GM21515 (cell line): Measurements from ENCODE around the gene BCL2L12.

Experiments used
- ATAC-seq: cut with Tn5 transposase; IDR thresholded peaks from one replicate; pipeline ENCODE4 v1.9.1; 2021; ENCODE audit not compliant: unreplicated experiment

BCL2L12 gene

GRCh38 chr19:49662011-49662410 is 3.7 kb upstream of the BCL2L12 start:
- no peak for ATAC-seq

- ATAC-seq, result no peak
Observed at GRCh38 chr19:49663224-49663623, 2.5 kb upstream of the BCL2L12 start.

DNA sequence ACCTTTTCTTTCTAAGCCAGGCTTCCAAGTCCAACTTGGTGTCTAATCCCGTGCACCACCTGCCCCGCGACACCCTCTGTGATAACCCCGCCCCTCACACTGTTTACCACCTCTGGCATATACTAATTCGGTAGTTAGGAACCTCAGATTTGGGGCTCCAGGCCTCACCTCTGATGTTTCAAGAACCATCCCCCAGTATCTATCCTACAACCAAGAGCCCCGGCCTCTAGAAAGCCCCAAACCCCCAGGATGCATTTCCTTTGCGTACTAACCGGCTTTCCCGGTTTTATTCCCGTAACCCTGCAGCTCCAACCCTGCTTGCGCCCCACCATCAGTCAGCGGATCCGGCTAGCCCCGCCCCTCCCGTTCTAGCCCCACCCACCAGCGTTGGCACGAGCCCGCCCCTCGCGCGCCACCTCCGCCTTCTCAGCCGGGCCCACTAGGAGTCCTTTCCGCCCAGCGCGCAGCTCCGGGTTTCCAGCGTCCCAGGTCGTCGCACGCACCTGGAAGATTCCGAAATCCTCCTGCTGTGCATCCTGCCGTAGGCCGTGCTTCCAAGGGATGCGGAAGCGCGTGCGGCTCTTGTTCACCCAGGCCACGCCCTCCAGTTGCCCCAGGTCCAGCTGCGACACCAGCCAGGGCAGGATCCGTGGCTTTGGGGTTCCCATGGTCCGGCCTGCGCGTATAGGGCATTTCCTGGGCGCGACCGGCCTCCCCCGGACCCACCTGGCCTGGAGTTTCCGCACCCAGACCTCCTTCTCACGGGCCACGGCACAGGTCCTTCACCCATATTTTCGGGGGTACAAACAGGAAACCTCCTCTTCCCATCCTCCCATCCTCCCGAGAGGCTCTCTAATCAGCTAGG is 1.3 kb upstream of the BCL2L12 start:
- peak; percentile 29 for ATAC-seq

DNA sequence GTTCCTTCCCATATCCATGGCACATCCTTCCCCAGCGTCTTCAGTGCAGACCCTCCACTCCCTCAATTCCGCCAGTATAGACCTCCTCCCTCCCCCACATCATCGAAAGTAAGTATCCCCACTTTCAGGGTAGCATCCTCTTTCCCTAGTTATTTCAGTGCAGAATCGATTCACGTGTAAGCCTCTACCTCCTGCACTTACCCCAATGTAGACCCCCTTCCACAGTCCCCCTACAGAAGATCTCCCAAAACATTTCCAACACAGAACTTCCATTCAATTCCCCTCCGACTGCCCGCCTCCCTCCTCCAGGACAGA is 740 bp upstream of the BCL2L12 start:
- no peak for ATAC-seq

GRCh38 chr19:49666120-49666444 is 349 bp downstream of the BCL2L12 start:
- ATAC-seq, result no peak

- ATAC-seq, result no peak
Observed at GRCh38 chr19:49667473-49667872, 1.7 kb downstream of the BCL2L12 start.

GRCh38 chr19:49669516-49669915 is 3.8 kb downstream of the BCL2L12 start:
- ATAC-seq, result no peak

- no peak for ATAC-seq
Observed at GRCh38 chr19:49672131-49672919, 6.6 kb downstream of the BCL2L12 start.

DNA sequence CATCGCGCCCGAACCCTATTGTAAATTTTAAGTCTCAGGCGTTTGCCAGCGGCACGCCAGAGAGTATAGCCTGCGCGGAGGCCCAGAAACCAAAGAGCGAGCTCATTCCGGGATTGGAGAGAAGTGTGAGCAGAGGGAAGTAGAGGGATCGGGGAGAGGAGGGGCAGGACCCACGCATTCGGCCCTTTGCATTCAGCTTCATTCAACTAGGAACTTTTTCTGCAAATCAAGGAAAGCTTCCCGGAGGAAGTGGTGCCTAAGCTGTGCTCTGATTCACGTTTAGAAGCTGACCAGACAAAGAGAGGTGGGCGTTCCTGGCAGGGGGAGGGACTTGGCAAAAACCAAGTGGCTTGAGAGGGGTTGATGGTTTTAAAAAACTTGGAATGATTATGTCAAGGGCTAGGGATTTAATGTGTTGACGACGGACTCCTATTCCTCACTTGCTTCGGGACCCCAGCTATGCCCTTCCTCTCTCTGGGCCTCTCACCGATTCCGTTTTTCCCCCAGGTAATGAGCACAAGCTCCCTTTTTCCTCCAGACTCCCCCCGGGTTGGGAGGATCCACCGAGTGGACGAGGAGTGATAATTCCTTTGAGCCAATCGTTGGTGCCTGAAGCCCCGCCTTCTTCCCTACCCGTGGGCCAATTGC is 10.5 kb downstream of the BCL2L12 start:
- ATAC-seq, result peak; percentile 24

DNA sequence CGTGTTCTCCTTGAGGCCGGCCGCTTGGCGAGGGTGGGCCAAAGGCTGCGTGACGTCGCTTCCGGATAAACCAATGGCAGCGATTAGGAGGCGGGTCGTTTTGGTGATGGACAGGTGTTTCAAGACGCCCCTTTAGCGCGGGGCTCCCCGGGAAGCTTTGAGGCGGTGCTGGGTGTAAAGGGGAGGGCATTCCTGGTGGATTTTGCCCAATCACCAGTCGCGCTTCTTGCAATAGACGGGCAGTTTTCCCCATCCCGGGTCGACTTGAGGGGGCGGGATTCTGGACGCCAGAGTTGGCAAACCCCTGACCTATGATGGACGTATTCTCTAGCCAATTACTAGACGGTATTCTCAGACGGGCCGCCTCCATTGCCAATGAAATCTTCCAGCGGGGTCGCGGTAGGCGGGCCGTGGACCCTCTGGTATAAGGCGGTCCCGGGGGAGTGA is 11.1 kb downstream of the BCL2L12 start:
- ATAC-seq, result peak; percentile 54

DNA sequence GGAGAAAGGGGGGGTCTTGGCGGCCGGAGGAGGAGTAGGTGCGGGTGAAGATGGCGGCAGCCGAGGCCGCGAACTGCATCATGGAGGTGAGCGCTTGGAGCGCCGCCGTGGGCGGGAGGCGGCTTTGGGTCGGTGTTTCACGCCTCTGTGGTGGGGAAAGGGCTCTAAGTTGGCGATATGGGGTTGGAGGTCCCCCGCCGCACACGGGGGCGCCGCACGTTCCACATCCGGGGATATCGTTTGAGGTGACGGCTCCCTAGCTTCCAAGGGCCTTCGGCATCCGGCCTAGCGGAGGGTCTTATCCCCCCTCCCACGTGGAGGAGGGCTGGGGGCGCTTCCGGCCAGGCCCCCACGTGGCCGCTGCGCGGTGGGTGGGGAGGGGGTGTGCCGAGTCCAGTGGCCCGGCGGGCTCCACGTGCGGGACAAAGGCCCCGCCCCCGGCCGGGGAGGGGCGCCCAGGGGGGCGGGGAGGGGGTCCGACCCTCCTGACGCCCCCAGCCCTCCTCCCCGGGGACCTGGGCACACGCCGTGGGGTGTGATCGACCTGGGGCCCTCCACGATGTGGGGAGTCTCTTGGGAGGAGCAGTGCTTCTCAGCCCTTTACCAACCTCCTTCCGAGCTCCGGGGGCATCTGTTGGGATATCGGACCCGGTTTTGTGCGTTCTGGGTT is 11.6 kb downstream of the BCL2L12 start, which contains the start of gene PRMT1:
Gene PRMT1 (plus strand): TSS at position 41 of the 670 bp plus-strand sequence. CDS start 10 bp downstream, at position 51.
- no peak for ATAC-seq

- ATAC-seq, result no peak
Observed at GRCh38 chr19:49677901-49678674, 12.4 kb downstream of the BCL2L12 start.

DNA sequence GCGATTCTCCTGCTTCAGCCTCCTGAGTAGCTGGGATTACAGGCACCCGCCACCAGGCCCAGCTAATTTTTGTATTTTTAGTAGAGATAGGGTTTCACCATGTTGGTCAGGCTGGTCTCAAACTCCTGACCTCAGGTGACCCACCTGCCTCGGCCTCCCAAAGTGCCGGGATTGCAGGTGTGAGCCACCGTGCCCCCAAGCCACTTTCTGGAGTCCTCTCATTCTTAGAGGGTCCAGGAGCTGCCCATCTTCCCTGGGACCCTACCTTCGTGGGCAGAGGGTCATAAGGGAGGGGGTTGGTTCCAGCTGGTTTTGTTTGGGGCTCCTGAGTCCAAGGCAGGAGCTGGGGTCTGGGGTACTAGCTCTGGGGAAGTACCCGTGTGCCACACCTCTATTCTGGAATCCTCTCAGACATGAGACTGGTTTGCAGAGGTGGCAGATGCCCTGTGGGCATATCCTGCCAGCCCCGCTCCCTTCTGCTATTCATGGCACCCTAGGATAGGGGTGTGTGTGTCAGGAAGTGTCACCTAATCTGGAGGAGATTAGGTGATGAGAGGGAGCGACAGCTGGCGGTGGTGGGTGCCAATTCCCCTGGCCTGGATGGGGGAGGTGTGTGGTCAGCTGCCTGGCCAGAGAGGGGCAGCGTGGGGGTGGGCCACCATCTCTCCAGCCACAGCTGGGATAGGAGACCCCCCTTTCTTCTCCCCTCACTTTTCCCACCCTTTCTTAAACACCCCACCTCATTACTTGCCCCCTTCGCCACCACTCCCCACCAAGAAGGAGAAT is 13.4 kb downstream of the BCL2L12 start:
- no peak for ATAC-seq

DNA sequence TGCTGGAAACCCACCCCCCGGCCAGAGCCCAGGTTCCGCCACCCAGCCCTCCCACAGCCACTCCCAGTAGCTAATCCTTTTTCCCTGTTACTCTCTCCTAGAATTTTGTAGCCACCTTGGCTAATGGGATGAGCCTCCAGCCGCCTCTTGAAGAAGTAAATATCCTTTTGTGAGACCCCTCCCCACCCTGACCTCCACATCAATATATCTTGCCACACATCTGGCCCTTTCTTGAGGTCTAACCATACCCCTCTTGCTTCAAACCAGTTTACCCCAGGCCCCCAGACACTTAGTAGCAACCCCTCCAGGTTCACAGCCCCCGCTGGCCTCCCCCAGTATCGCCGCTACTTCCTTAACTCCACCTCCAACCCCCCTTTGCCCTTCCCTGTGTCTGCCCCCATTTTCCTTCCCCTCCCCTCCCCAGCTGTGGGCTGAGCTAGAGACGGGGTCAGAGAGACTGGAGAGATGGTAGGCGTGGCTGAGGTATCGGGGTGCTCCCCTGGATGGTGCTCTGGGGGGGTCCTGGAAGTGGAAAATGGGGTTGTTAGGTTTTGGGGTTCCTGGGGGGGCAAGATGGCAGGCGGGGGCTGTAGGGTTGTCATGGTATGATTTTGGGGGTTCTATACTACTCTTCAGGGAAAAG is 14.2 kb downstream of the BCL2L12 start:
- no peak for ATAC-seq

GRCh38 chr19:49680421-49681351 is 15.0 kb downstream of the BCL2L12 start:
- no peak for ATAC-seq

DNA sequence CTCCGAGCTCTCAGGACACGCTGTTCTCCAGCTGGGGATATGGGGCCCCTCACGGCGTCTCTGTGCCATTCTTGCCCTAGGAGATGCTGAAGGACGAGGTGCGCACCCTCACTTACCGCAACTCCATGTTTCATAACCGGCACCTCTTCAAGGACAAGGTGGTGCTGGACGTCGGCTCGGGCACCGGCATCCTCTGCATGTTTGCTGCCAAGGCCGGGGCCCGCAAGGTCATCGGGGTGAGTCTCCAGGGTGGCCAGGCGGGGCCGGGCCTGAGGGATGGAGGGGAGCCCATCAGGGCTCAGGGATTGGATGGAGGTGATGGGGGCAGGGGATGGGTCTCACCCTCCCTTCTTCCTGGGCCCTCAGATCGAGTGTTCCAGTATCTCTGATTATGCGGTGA is 16.1 kb downstream of the BCL2L12 start:
- no peak for ATAC-seq

- ATAC-seq, result no peak
Observed at GRCh38 chr19:49682274-49682673, 16.5 kb downstream of the BCL2L12 start.

- ATAC-seq, result no peak
Observed at GRCh38 chr19:49683814-49684250, 18.1 kb downstream of the BCL2L12 start.
